Right cardiac atrium (tissue), 5 donors: Measurements from ENCODE around the gene RPL23. TPM values are rescaled to one million over a fixed set of nuclear protein-coding genes. Genes with fewer than 3 reads are reported as not detected.
A peak's percentile ranks its signal among the peaks of the same experiment; 100 is the strongest.

ENCODE experiments used
- ATAC-seq, 2 donors: fragments of 200-7000 bp; cut with Tn5 transposase; one replicate each; pipeline versions ENCODE4 v1.8.0 to v1.9.1; 2020; ENCODE audit warnings: moderate library complexity in 2 of 2, mild to moderate bottlenecking in 1 of 2
- DNase-seq, 3 donors: peaks; one replicate each; pipeline ENCODE4 v3.0.0-alpha.2; 2020
- H3K27ac ChIP-seq: one replicate; pipeline ENCODE4 v1.5.1; 2013; ENCODE audit warnings: mild to moderate bottlenecking, low read length, control low read depth, moderate library complexity
- H3K27me3 ChIP-seq: one replicate; pipeline ENCODE4 v1.6.1; 2013; ENCODE audit not compliant: control insufficient read depth, insufficient read depth
- H3K4me1 ChIP-seq: one replicate; pipeline ENCODE4 v1.6.1; 2013; ENCODE audit warnings: low read length; ENCODE audit not compliant: control insufficient read depth, insufficient read depth
- H3K4me3 ChIP-seq: one replicate; pipeline ENCODE4 v1.5.1; 2013; ENCODE audit warnings: low read length, control low read depth
- H3K9me3 ChIP-seq: one replicate; pipeline ENCODE4 v1.6.1; 2013; ENCODE audit warnings: low read length; ENCODE audit not compliant: control insufficient read depth
- WGBS: extraction: QIAGEN DNeasy Blood & Tissue Kit; methylation state at CpG from one replicate; pipeline ENCODE4 v1.1.7; 2013; 5-methylcytosine and 5-hydroxymethylcytosine counted together
- intact Hi-C, 4 donors: fragments of 100-400 bp; cut with DNase I; formaldehyde crosslinking; loops; one replicate each; pipeline versions ENCODE4 v1.11.0 to v1.14.0; 2022 to 2023
- polyA plus RNA-seq: library from polyadenylated mRNA; stranded (reverse); fragments of 200-250 nt; gene quantifications from one replicate; pipeline ENCODE4 v1.2.3, GENCODE V29; 2013
- total RNA-seq, 4 donors: library from RNA; stranded (reverse); fragmentation: NEBNext Ultra II Directional; extraction: Animal tissue kit (Norgen Biotek cat#: 25700); gene quantifications; one replicate each; pipeline ENCODE4 v1.2.1, GENCODE V29; 2021
- donor health status: healthy with polysubstance abuse.
- donor health status: DM: no; HTN: yes; CAD: no.
- donor health status: DM: no; HTN: no; CAD: no.
- donor health status: DM: no; HTN: yes; CAD: no; lungs with severe emphysema.
- donor health status: DM: yes; HTN: yes; CAD: no.

RPL23 gene
- total and polyA plus RNA-seq, 5 donors, result 830 to 1,847 (median 886) TPM

DNA sequence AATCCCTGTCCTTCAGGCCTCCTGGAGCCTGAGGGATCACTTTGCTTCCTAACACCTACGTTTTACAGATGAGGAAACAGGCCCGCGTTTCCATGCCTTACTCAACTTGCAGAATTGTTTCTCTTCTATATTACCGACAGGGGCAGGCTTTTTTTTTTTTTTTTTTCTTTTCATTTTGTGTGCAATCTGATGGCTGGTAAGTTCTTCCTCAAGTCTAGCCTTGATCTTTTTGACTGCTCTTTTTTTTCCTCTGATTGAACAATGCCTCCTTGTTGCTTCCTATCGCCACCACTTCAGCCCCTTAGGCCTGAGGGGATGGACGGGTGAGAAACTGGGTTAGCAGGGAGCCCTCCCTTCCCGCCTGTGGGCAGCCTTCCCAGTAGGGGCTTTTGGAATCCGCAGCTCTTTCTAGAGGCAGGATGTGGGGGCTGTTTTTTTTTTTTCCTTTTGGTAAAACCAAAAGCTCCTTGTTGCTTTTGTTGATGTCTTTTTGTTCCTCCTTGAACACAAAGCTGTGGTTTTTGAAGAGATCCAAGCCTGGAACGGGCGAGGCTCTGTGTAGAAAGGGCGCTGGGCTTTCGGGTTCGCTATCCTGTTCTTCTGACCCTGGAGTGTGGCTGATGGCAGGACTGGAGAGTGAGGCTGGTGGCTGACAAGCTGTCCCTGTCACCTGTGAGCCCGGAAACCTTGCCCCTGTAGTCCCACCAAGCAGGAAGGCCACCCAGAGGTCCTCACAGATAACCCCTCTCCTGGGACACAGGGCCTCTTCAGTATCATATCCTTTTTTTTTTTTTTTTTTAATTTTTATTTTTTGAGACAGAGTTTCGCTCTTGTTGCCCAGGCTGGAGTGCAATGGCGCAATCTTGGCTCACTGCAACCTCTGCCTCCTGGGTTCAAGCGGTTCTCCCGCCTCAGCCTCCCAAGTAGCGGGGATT, 30.3 kb upstream of the RPL23 start:
- WGBS, result 26% methylated on average over 19 of the region's 19 CpGs
- H3K4me3 ChIP-seq, result peak overlapping the region; percentile 4
- DNase-seq (peak in 2 of 3 donors; percentile 76 to 79), ATAC-seq (no peak)
- intact Hi-C loops, result no loop called here
- H3K27me3 ChIP-seq, result no peaks in the 10 kb centered on the region
- peaks cover 44% of the 10 kb centered on the region for H3K4me1 ChIP-seq
- no peaks in the 10 kb centered on the region for H3K9me3 ChIP-seq
- peak overlapping the region; percentile 90 for H3K27ac ChIP-seq

DNA sequence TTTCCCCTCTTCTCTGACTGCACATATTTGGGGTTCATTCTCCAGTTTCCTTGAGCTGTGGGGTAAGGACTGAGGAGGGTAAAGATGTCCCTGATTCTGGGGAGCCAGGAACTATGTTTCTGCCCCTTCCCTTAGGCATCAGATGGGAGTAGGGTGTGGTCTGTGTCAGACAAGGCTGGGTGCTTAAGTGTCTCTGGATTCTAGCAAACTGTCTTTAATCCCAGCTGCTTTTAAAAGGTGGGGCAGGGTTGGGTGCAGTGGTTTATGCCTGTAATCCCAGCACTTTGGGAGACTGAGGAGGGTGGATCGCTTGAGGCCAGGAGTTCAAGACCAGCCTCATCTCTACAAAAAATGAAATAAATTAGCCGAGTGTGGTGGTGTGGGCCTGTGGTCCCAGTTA, 29.3 kb upstream of the RPL23 start:
- intact Hi-C loops, result no loop called here
- no peaks in the 10 kb centered on the region for H3K9me3 ChIP-seq
- H3K4me1 ChIP-seq, result peaks cover 44% of the 10 kb centered on the region
- peak overlapping the region; percentile 42 for H3K27ac ChIP-seq
- DNase-seq, result peak in 1 of 3 donors; percentile 4
- no peaks in the 10 kb centered on the region for H3K27me3 ChIP-seq
- H3K4me3 ChIP-seq, result no peak overlapping the region
- 94% methylated on average over 2 of the region's 2 CpGs for WGBS
- no peak for ATAC-seq

DNA sequence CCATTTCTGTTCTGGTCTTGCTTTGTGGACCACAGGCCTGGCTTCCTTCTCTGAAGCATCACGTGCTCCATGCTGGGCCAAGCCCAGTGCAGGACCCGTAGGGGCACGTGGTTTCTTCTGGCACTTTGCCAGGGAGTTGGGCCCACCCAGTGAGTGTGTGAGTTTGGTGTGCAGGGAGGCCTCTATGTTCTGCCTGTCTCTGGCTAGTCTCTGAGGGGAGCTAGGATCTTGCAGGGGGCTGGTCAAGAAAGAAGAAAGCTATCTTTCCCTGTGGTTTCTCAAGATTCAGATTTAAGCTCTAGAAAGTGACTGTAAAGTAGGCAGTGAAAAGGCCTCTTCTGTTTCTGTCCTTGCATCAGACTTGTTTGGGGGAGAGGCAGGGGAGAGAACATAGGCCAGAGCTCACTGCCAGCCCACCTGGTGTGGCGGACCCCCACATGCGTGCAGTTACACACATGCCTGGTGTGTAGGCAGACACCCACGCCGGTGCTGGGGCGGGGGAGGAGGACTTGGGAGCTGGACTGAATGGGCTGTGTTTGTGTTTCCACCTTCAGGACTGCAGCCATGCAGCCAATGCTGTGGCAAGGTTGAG, 28.2 kb upstream of the RPL23 start:
- WGBS, result 23% methylated on average over 8 of the region's 8 CpGs
- ATAC-seq (peak; percentile 60 to 70), DNase-seq (peak; percentile 85 to 91 (median 90))
- intact Hi-C loops, result no loop called here
- Histone ChIP-seq H3K4me1 (peaks cover 47% of the 10 kb centered on the region), H3K27me3 (no peaks in the 10 kb centered on the region), H3K9me3 (no peaks in the 10 kb centered on the region), H3K4me3 (no peak overlapping the region), H3K27ac (peak overlapping the region; percentile 19)

DNA sequence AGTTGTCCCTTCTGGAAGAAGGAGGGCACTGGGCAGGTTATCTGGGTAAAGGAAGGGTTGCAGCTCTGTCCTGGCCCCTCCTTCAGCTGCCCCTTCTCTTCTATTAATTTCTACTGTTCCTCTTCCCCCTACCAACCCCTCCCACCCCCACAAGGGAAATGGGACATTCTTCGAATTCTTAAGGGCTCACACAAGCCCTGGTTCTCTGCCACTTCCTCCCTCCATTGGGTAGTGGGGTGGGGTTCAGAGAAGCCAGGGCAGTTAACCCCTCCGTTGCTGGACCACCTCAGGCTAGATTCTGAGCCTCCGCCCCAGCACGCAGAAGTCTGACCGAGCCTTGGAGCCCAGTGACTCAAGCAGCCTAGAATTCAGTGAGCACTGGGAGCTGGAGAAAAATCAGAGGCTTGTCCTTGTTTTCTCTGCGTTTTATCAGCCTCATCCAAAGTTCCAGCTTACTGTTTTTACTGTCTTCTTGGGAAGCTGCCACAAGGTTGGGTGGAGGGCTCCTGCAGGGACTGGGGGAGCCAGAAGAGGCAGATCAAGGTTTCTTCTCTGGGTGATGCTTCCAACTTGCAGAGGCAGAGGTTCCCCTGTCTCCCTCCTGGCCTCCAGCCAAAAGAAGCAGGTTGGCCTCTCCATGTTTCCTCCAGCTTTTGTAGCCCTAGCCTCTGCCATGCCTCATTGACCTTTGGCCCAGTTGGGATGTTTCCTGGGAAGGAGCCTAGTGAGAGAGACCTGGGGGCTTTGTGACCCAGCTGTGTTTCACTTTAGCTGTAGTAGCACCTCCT, 26.6 kb upstream of the RPL23 start:
- peak overlapping the region; percentile 82 for H3K27ac ChIP-seq
- ATAC-seq, result peak; percentile 52 to 72
- H3K27me3 ChIP-seq, result no peaks in the 10 kb centered on the region
- peaks cover 44% of the 10 kb centered on the region for H3K4me1 ChIP-seq
- H3K9me3 ChIP-seq, result no peaks in the 10 kb centered on the region
- intact Hi-C loops, result loop anchor here in 1 of 4 donors (10.0 kb wide), 1 partner anchor 95 kb away; no protein-coding TSS in a partner anchor
- 14% methylated on average over 6 of the region's 6 CpGs for WGBS
- H3K4me3 ChIP-seq, result no peak overlapping the region
- DNase-seq, result peak; percentile 77 to 88 (median 83)

DNA sequence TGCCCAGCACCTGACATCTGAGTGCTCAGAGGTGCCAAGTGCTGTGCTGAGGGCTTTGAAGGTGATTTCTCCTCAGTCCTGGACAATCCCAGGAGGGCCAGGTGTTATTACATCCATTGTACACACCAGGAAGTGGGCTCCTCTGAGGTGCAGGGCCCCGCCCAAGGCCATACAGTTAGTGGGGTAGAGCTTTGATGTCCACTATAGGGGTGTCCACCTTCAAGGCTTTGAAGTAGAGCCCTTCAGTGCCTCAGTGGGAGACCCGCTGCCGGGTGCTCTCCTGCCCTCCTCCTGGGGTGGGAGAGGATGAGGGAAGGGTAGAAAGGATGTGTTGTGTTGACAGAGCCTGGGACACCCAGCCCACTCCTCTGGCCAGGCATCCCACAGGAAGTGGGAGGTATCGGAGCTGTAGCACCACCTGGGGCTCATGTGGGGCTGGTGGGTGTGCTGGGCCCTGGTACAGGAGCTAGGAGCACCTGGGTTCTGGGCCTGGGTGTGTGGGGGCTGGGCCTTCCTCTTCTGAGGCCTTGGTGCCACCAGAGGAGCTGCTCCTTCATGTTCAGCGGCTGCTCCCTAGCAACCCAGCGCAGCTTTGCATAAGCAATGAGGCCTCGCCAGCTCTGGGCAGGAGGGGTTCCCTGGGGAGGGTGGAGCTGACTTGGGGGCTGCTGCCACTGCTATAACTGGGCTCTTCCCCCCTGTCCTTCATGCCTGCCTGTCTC, 23.8 kb upstream of the RPL23 start:
- Histone ChIP-seq H3K4me3 (no peak overlapping the region), H3K27ac (no peak overlapping the region), H3K27me3 (no peaks in the 10 kb centered on the region), H3K4me1 (peaks cover 54% of the 10 kb centered on the region), H3K9me3 (no peaks in the 10 kb centered on the region)
- intact Hi-C loops, result loop anchor here in 1 of 4 donors (10.0 kb wide), 1 partner anchor 98 kb away; no protein-coding TSS in a partner anchor
- ATAC-seq (peak in 1 of 2 donors; percentile 1), DNase-seq (peak in 2 of 3 donors; percentile 49 to 61)
- 50% methylated on average over 7 of the region's 7 CpGs for WGBS

DNA sequence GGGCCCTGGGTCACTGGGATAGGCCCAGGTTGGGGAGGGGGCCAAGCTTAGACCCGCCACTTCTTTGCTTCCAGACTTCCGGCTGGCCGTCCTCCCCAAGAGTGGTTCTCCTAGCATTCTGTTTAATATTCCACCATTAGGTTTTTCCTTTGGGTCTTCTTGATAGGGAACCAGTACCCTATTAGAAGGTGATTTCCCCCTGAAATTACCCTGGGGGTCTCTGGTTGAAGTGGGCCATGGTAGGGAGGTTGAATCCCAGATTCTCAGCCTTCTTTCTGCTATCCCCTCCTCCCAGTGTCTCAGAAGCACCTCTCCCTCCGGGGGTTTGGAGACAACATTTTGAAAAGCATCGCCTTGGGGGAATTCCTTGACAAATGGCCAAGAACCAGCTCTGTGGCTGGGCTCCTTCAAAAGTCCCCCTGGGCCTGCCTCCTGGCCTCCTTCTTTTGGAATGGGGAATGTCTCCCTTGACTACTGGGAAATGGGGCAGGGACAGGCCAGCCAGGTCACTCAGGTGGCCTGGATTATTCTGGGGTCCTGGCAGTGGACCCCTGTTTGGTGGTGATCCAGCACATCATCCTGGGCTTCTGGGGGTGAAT, 22.1 kb upstream of the RPL23 start:
- ATAC-seq (no peak), DNase-seq (peak in 2 of 3 donors; percentile 19 to 42)
- Histone ChIP-seq H3K4me3 (no peak overlapping the region), H3K27ac (peak overlapping the region; percentile 3), H3K27me3 (no peaks in the 10 kb centered on the region), H3K9me3 (no peaks in the 10 kb centered on the region), H3K4me1 (peaks cover 43% of the 10 kb centered on the region)
- intact Hi-C loops, result loop anchor here in 1 of 4 donors (10.0 kb wide), 1 partner anchor 99 kb away; no protein-coding TSS in a partner anchor
- 51% methylated on average over 5 of the region's 5 CpGs for WGBS

DNA sequence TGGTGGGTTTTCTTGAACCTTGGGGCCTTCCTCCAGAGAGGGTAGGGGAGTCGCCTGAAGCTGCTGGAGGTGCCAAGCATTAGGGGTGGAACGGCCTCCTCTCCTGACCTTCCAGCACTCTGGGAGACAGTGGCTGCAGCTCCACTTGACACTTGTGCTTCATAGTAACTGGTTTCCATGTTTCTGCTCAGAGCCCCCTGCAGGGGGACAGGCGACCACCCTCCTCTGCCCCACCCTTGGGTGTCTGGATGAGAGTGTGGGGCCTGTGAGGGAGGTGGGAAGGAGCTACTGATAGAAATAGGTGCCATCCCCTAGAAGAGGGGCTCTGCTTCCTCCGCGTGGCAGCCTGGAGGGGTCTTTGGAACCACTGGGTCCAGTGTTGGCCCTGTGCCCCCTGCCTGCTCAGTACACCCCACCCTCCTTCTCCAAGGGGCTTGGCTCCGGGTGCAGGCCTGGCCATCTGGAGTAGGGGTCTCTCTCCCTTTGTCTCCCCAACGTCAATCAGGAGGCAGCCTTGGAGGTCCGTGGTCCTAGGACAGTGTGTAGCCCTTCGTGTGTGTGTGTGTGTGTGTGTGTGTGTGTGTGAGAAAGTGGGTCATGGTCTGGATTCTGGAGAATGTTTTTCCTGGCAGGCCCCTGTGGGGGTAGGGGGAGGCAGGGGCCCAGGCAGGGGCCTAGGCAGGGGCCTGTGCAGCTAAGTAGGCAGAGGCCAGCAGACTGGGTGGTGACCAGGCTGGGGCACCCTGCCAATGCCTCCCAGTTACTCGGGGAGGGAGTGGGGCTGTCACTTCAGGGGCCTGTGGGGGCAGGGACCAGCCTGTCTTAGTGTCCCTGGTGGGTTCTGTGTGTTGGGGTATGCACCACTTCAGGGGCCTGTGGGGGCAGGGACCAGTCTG, 21.2 kb upstream of the RPL23 start:
- H3K9me3 ChIP-seq, result no peaks in the 10 kb centered on the region
- ATAC-seq (peak in 1 of 2 donors; percentile 10), DNase-seq (peak; percentile 59 to 85 (median 83))
- intact Hi-C loops, result loop anchor here in 1 of 4 donors (10.0 kb wide), 1 partner anchor 100 kb away; no protein-coding TSS in a partner anchor
- no peaks in the 10 kb centered on the region for H3K27me3 ChIP-seq
- peaks cover 37% of the 10 kb centered on the region for H3K4me1 ChIP-seq
- WGBS, result 27% methylated on average over 10 of the region's 10 CpGs
- H3K27ac ChIP-seq, result peak overlapping the region; percentile 24
- H3K4me3 ChIP-seq, result no peak overlapping the region

DNA sequence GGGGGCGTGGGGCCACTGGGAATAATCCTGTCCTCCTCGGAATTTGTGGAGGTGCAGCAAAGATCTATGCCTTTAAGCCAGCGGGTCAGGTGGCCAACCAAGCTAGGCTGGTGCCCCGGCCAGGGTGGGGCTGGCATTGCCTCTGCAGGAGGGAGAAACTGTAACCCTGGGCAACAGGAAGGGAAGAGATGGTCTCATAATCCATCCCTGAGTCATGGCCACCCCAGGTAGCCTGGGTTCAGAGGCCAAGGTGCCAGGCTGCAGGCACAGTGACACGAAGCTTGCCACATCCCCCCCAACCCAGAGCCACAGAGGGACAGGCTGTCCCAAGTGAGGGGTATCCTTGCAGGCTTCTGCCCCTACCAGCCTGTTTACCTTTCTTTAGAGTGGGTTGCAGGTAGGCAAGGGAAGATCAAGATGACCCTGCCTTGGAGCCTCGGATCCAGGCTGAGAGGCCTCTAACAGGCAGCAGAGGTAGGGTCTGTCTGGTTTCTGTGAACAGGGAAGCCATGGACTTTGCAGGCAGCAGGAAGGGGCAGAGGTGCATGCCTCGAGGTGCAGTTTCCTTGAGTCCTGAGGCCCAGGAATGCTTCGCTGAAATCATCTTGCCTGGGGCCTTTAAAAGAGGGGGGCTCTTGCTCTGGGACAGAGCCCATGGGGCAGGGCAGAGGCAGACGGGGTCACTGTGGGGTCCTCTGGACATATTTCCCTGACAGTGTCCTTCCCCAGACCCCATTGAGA, 20.3 kb upstream of the RPL23 start:
- no peak for ATAC-seq
- H3K9me3 ChIP-seq, result no peaks in the 10 kb centered on the region
- H3K27ac ChIP-seq, result peak overlapping the region; percentile 24
- peak in 1 of 3 donors; percentile 48 for DNase-seq
- 46% methylated on average over 9 of the region's 9 CpGs for WGBS
- H3K27me3 ChIP-seq, result no peaks in the 10 kb centered on the region
- intact Hi-C loops, result loop anchor here in 1 of 4 donors (10.0 kb wide), 1 partner anchor 101 kb away; no protein-coding TSS in a partner anchor
- H3K4me1 ChIP-seq, result peaks cover 37% of the 10 kb centered on the region
- H3K4me3 ChIP-seq, result no peak overlapping the region
